ENCODE data around the gene COL4A6. TPM values are rescaled to one million over a fixed set of nuclear protein-coding genes. Genes with fewer than 3 reads are reported as not detected.
A peak's percentile ranks its signal among the peaks of the same experiment; 100 is the strongest.

COL4A6 gene
- total RNA-seq, 1 donor from 2014 or later, result 9.1 TPM

DNA sequence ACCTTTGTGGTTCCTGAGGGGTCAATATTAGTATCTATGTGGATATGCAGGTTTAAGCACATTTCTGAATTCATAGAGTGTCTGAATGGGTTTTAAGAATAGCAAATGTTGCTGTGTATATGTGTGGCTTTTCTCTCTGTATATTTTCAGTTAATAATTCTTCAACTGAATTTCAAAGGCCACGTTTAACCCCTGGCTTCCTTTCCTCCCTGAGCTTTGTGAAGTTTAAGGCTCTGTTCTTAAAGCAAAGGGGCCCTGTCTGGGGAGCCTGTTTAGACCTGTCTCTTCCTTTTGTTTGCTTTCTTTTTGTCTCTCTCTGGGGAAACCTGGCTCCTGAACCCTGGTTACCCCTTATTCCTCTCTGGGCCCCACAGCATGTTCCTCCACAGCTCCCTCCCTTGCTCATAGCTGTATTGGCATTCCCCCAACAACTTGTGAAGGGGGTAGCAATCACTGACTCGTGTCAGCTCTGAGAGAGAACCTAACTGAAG, 139.1 kb downstream of the COL4A6 start:
- ATAC-seq, result peak; percentile 70
- DNase-seq, result no peak
- intact Hi-C loops (cut with micrococcal nuclease), result no loop called here

DNA sequence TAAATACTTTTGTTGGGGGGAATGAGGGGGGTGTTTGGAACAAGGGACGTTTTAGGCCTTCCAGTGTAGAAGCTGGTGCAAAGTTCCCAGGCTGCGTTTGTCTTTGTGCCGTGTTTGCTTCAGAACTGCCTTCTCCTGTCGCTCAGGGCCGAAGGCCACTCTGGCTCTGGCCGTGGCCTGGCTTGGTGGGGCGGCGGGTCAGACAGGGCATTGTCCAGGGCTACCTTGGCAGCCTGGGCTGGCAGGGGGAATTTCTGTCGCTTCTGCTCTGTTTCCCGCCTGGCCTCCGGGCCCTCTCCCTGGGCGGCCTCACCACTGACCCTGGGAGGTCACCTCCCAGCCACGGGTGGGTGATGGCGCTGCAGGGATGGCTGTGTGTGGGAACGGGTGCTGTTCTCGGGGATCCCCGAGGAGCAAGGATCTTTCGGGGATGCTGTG, 140.0 kb downstream of the COL4A6 start:
- intact Hi-C loops (cut with micrococcal nuclease), result no loop called here
- no peak for ATAC-seq
- no peak for DNase-seq

DNA sequence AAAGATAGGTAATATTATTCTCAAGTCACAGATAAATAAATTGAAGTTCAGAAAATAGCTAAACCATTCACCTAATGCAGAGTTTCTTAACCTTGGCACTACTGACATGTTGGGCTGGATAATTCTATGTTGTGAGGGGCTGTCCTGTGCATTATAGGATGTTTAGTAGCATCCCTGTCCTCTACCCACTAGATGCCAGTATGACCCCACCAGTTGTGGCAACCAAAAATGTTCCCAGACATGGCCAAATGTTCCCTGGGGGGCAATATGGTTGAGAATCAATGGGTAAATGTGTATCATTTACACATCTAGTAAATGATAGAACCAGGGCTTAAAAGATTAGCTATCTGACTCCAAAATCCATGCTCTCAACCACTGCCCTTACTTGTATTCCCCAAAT, 140.9 kb downstream of the COL4A6 start:
- intact Hi-C loops (cut with micrococcal nuclease), result no loop called here
- no peak for ATAC-seq
- DNase-seq, result no peak

GRCh38 chrX:108292053-108292452, 146.2 kb downstream of the COL4A6 start:
- intact Hi-C loops (cut with micrococcal nuclease), result no loop called here
- no peak for DNase-seq
- no peak for ATAC-seq

DNA sequence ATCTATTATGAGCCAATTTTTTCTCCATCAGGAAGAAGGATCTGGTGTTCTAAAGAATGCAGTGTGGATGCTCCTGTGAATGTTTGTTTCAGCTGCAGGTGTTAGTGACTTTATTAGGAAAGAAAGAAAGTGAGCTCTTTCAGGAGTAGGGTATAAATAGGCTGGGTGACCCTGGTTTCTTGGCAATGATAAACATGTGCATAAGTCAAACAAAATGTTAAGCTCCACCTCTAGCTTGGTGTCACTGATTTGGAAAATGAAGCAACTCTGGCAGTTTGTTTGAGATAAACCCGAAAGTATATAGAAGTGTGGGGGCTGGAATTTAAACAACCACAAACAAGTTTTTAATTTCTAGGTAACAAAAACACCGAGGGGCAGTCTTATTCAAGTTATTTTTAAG, 152.3 kb downstream of the COL4A6 start:
- DNase-seq (no peak), ATAC-seq (peak; percentile 30)
- intact Hi-C loops (cut with micrococcal nuclease), result no loop called here

DNA sequence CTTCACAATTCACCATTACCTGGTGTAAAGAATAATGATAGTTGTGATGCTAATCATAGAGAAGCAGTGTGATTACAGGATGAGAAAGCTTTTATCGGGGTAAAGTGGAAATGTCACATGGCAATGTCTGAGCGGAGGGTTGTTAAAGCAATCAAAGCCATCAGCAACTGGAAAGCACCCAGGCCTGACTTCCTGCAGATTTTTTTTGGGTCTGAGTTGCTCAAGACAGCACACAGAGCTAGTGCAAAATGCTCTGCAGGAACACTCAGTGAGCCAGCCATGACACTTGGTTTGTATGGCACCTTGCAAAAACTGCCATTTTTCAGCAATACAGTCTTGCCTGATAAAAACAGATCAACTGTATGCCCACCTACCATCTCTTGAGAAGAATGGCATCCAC, 152.9 kb downstream of the COL4A6 start:
- DNase-seq, result no peak
- no peak for ATAC-seq
- intact Hi-C loops (cut with micrococcal nuclease), result no loop called here

DNA sequence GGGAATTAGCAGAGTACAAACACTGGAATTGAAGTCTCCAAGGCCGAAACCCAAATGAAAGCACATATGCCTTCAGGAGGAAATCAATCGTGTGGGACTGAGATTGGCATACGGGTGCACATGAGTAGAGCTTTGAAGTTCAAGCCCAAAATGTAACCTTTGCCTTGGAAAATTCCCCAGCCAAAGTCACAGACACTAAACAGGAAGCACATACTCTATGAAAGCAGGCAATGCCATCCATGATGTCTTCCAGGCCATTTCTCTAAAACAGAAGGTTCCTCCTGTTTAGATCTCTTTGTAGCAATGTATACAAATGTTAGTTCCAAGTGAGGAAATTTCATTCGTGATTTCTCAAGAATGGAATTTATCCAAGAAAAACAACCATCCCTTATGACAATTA, 162.5 kb downstream of the COL4A6 start:
- intact Hi-C loops (cut with micrococcal nuclease), result no loop called here
- no peak for ATAC-seq
- no peak for DNase-seq

DNA sequence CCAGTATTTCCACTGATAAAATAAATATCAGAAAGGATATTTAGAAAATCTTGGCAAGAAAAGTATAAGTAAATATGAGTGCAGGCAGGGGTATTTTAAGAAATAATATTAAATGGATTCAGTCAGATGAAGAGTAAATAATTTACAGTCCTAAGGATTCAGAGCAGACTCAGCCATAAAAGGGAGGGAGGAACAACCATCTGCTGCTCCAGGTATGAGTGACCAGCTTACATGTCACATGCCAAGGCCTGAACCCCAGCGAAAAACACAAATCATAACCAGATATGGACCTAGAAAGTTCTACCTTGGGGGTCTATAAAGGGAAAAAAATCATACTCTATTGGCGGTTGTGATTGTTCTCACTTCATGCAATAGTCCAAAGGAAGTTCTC, 166.8 kb downstream of the COL4A6 start:
- no peak for ATAC-seq
- no peak for DNase-seq
- intact Hi-C loops (cut with micrococcal nuclease), result no loop called here

DNA sequence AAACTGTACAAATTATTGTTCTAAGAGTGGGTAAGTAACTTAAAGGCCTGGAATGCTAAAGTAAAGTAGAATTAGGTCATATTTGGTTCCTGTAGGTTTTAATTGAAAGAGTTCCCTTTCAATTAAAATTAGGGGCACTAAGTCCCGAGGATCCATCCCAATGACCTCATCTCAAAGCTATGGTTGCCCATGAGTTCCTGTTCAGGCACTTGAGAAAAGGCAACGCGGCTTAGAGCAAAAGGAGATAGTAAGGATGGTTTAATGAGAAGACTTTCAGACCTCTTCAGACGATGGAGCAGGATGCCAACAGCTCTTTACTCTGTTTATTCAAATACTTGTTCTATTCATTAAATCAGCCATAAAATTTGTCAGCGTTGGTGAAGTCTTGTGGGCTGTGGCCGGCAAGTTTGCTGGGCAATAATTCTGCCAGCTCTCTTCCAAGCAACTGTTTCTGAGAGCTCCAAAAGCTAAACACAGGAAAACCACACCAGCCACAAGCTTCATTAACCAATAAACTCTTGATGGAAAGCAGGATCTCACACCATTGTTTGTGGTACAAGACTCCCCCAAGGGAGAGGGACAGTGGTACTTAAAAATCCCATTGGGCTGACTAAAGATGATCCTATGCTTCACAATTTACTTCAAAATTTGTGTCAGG, 167.4 kb downstream of the COL4A6 start:
- no peak for DNase-seq
- intact Hi-C loops (cut with micrococcal nuclease), result no loop called here
- ATAC-seq, result no peak

DNA sequence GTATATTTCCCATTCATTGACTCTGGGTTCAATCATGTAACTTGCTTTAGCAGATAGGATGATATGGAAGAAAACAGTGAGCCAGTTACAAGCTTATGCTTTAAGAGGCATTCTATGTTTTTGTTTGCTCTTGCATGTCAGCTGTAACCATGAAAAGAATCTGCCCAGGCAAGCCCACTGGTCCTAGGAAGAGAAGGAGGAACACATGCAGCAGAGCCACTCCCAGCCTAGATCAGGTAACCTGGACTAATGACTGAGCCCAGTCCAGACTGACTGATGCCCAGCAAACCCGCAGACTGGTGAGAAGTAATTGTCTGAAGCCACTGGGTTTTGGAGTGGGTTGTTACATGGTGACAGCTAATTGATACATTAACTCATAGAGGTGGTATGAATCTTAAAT, 167.9 kb downstream of the COL4A6 start:
- intact Hi-C loops (cut with micrococcal nuclease), result no loop called here
- DNase-seq (no peak), ATAC-seq (no peak)

DNA sequence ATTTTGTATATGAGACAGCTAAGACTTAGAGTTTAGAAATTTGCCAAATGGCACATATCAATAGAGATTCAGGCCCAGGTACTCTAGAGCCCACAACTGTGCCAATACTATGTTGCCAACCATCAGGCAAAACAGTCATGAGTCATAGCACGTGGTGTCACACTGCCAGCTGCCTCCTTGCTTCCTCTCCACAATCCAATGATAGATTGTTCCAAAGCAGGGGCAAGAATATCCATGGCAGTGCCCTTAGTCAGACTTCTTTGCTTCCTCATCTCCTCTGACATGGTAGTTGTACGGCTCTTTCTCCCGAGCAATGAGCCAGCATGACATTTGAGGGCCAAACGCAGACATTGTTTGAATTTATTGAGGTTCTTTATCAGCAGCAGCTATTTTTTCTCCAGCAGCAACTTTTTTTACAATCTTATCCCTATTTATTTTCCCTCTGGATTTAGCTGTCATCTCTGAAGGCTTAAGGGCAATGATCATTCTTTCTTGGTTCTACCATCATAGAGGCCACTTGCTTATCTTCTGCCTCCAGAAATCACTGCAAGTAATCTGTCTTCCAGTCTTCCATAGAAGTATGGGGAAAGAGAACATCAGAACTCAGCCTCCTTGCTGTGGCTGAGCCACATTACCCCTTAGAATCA, 169.7 kb downstream of the COL4A6 start:
- DNase-seq (peak; percentile 18), ATAC-seq (peak; percentile 31)
- intact Hi-C loops (cut with micrococcal nuclease), result no loop called here

DNA sequence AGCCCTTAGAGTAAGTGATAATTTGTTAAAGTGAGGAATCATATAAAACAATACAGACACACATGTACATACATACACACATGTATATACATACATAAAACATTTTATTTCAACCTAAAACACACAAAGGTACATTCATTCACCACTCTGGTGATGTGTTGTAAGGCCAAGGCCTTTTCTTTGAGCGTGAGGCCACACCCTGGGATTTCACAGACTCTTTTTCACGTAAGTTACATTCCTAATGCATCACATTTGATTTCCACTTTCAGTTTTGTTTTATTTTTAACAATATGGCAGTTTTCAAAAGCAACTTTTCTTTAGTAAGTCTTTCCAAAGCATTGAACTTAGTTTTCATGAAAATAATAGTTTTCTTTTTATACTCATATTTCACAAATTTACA, 170.7 kb downstream of the COL4A6 start:
- intact Hi-C loops (cut with micrococcal nuclease), result no loop called here
- no peak for DNase-seq

DNA sequence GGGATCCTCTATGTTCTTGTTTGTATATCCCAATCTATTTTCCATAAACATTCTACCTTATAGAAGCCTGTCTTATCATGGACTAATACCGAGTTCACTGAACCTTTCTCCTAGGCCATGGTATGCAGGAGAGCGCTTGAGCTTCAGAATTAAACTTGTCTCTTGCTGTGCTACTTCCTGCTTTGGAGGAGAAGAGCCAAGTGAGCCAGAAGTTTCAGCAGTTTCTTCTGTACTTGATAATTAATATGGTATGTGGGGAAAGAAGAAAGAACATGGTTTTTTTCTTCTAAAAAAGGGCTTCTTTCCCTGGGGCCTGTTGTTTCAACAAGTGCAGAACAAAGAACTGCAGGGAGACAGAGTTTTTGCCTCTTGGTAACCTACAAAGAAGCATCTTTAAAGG, 173.8 kb downstream of the COL4A6 start:
- intact Hi-C loops (cut with micrococcal nuclease), result no loop called here
- no peak for ATAC-seq

More for the DNA sequence above, 170.7 kb downstream of the COL4A6 start:
- ATAC-seq, result no peak

DNA sequence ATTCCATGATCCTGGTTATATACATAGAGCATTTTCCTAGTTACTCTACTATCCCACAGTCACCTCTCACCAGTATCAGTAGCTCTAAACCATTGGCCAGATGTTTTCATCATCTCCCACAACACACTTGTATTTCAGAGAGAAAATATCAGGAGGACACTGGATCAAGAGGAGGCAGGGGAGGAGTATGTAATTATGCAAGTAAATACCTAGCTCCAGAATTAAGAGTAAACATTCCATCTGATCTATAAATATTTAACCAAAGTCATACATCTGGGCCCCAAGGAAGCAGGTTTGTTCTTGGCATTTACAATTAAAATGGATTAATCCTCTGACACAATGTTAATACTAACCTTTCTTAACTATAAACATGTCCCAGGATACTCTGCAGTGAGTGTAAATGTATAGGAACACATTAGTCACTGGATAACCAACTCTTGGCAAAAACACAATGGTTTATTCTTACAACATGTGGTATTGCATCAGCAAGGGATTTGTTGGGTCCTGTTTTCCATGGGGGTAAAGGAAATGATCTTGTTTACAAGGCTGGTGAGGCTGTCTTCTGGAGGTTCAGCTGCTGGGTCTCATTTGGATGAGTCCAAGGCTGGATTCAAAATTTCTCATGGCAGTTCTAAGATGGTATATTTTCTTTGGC, 176.5 kb downstream of the COL4A6 start:
- ATAC-seq (no peak), DNase-seq (no peak)
- intact Hi-C loops (cut with micrococcal nuclease), result no loop called here

More for the DNA sequence above, 173.8 kb downstream of the COL4A6 start:
- DNase-seq, result no peak

GRCh38 chrX:108257556-108257955, 180.7 kb downstream of the COL4A6 start:
- intact Hi-C loops (cut with micrococcal nuclease), result no loop called here
- DNase-seq, result no peak

GRCh38 chrX:108254636-108255035, 183.6 kb downstream of the COL4A6 start:
- ATAC-seq, result no peak
- intact Hi-C loops (cut with micrococcal nuclease), result no loop called here
- DNase-seq, result no peak

More at GRCh38 chrX:108257556-108257955, 180.7 kb downstream of the COL4A6 start:
- ATAC-seq, result no peak

GRCh38 chrX:108250654-108251579, 187.3 kb downstream of the COL4A6 start:
- ATAC-seq (peak; percentile 93), DNase-seq (peak; percentile 28)
- intact Hi-C loops (cut with micrococcal nuclease), result no loop called here

DNA sequence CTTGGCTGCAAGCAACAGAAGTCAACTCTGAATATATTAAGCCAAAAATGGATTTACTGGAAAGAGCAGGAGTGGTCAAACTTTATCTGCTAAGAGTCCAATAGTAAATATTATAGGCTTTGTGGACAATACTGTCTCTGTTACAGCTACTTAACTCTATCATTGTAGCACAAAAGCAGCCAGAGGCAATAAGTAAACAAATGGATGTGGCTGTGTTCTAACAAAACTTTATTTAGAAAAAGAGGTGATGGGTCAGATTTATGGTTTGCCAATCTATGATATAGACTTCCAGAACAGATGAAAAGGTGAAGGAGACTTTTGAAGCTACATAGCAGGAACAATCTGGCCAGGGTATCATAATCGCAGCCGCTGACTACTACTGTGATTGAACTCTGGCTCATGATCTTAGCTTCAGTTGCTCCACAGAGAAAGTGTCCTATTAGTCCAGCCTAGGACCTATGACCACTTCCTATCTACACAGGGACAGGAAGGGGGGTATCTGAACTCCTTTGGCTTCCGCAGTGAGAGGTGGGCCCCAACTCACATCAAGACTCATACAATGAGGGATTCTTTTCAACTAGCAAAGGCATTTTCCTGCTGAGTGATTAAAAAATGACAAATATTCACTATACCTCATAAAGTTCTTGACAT, 191.8 kb downstream of the COL4A6 start:
- no peak for ATAC-seq
- intact Hi-C loops (cut with micrococcal nuclease), result no loop called here
- no peak for DNase-seq

DNA sequence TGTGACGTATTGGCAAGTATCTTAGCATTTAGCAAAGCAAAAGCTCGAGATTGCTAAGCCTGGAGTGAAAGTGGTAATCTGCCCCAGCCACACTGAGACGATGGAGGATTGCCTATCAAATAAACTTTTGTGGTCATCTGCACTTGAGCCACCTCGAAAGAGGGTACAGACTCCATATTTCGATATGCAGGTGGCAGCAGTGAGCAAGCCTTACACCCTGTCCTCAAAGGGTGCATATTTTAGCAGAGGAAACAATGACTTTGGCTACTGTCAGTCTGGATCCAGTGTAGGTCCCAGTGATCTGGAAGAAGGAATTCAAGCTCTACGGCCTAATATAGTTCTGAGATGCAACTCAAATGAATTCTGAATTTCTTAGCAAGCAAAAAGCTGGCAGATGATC, 192.8 kb downstream of the COL4A6 start:
- ATAC-seq, result no peak
- intact Hi-C loops (cut with micrococcal nuclease), result no loop called here
- DNase-seq, result no peak

Data from left ventricle myocardium superior (tissue), 1 donor.